Middle frontal gyrus (tissue), 1 donor: ENCODE results near the gene CCL27.

Experiments used
- DNase-seq: peaks from one replicate; pipeline ENCODE4 v3.0.0-alpha.2; 2015; ENCODE audit warnings: low spot score; ENCODE audit errors: extremely low spot score

Gene CCL27

DNA sequence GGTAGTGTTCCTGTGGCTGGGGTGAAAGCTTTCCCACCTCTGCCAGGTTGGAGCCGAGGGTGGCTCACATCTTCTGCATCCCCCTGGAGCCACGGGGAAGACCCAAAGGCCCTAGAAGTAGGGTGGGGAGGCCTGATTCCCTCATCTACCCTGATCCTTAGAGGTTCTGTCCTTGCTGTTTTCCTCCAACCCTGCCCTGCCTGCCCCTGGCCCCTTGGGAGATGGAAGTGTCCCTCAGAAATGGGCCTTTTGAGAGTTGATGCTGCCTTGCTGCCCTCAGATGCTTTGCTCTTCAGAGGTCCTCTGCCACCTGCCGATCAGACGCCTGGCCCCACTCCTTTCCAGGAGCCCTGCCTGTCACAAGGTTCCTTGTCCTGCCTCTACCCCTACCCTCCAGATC, 22.4 kb upstream of the CCL27 start:
- no peak for DNase-seq

DNA sequence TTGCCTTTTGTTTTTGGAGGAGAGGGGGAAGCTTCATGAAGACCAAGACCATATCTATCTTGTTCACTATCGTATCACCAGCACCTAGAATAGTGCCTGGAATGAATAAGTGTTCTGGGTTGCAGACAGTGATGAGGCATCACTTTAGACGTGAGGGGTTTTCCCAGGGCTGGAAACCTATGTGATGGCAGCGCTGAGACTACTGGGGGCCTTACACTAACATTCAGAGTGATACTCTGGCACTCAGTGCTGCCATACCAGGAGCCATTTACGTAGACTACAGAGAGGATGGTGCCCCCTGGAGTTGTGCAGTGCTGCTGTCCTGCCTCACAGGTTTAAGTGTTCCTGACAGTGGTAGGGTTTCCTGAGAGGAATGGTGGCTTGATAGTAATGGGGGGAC, 21.7 kb upstream of the CCL27 start:
- no peak for DNase-seq

DNA sequence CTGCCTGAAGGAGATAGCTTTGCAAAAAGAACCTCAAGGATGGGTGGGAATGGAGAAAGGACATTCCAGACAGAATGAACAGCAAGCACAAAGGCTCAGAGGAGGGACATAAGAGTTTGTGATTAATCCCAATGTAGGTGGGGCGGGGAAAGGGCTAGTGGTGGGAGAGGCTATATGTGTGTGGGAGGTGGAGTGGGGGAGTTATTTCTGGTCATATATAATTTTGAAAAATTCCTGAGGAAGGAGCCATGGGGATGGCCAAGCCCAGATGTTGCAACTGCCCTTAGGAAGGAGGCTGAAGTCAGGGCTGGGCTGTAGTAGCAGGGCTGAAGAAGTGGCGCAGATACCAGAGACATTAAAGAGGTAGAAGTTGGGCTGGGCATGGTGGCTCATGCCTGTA, 13.4 kb upstream of the CCL27 start:
- DNase-seq = no peak

DNA sequence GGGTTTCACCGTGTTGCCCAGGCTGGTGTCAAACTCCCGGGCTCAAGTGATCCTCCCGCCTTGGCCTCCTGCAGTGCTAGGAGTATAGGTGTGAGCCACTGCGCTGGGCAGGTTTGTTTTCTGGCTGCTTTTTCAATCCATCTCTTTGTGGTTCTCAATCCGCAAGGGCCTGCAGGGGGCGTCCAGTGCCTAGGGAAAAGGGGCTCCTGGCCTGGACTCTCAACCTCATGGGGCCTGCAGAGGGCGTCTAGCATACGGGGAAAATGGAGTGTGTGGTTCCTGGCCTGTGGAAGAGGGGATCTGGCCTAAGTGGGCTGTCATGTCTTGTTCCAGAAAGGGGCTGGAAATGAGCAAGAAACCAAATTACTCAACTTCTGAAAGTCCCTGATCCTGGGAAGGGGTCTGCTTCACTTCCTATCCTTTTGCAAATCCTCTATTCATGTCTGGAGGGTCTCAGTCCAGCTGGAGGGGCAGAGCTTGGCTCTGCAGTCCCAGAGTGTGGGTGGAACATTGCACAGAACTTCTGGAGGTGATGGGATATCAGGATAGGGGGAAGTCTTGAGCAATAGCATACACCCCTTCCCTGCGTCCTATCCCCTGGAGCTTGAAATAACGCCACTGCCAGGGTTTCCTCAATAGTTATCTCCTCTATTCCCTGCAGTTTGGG, 12.7 kb upstream of the CCL27 start:
- DNase-seq = no peak

DNA sequence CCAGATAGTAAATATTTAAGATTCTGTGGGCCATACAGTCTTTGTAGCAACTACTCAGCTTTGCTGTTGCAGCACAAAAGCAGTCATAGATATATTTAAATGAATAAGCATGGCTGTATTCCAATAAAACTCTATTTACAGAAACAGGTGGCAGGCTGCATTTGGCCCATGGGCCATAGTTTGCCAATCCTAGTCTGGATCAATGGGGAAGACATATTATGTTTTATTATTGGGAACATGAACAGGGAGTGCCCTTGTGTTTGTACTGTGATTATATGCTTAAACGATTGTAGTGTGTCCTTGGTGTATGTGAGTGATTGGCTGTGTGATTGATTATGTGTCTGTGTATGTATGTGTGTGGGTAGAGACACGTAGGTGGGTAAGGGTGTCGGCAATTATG, 12.0 kb upstream of the CCL27 start:
- DNase-seq = no peak

DNA sequence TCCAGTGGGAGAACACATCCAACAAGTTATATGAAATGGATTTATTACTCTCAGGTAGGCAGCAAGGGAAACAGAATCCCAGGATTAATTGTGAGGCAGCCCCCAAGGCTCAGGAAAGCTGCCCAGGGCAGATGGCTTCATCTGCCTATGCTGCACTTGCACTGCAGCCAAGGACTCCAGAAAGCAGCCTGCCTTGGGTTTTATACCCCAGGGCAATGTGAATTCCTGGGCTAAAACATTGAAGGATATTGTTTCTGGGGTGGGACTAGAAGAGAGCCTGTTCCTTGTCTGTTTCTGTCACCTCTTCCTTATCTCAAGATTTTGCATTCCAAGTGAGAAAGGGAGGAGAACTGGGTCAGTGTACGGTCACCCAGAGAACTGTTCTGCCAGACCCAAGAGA, 8.8 kb upstream of the CCL27 start:
- DNase-seq = no peak

DNA sequence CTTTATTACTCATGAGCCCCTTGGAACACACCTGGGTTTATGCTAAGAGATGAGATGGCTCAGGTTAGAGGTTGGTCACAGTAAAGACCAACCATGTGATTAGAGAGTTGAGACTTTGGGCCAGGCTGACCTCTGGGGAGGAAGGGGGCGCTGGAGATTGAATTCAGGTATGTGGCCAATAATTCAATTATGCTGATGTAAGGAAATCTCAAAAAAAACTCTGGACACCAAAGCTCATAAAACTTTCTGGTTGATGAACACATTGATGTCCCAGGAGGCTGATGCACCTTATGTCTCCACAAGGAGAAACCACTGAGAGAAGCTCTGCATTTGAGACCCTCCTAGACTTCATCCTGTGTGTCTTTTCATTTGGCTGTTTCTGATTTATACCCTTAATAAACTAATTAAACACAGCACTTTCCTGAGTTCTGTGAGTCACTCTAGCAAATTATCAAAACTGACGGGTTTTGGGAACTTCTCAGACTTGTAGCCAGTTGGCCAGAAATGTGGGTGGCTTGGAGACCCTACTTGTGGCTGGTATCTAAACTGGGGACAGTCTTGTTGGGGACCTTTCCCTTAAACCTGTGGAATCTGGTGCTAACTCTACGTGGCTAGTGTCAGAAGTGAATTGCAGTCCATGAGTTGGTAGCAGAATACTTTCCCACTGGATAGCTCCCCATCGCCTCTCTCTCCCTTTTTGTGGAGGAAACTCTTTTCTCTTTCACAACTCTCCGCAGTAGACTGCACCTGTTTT, 7.5 kb upstream of the CCL27 start:
- DNase-seq = no peak

DNA sequence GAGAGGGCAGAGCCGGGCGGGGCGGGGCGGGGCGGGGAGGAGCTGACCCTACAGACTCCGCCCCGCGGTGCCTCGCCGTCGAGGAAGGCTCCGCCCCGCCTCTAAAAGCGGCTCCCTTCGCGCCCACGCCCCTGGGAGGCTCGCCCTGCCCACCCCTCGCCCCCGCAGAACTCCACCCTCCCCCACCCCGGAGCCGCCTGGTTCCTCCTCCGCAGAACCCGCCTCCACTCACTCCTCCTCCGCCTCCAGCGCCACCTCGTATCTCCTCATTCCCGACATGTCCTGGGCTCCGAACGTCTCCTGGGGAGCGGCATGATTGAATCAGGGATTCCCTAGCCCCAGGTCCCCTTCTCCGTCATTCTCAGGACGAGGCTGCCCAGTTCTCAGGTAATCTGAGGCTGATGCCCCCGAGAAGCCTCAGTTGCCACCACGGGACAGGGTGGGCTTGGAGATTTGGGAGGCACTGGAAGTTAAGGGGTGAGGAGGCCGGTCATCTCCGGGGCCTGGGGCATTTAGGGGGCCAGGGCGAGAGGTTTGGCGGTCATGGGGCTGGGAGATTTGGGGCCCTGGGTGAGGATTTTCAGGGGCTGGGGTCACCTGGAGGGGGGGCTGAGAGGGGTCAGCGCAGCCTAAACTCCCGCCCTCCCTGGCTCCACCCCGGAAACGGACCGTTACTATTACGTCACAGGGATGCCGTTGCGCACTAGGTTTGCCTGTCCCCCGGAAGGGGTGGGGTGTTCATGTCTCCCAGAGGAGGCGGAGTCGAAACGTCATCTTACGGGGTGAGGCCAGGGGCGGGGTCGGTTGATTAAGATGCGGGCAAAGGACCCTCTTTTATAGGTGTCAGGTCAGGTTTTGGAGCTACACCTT, 3.2 kb upstream of the CCL27 start:
- DNase-seq = peak; percentile 89

DNA sequence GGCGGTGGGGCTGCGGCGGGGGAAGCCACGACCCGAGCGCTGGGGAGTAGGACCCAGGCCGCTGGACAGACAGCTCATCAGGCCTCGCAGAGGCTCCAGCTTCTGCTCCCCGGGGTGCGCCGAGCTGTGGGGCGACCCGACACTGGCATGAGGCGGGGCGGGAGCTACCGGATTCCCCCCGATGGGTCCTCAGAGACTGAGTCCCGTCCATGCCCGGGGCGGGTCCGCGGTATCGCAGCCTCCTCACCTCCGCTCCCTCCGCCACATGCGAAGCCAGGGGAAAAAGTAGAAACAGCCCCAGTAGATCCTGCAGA, 2.6 kb upstream of the CCL27 start:
- no peak for DNase-seq

DNA sequence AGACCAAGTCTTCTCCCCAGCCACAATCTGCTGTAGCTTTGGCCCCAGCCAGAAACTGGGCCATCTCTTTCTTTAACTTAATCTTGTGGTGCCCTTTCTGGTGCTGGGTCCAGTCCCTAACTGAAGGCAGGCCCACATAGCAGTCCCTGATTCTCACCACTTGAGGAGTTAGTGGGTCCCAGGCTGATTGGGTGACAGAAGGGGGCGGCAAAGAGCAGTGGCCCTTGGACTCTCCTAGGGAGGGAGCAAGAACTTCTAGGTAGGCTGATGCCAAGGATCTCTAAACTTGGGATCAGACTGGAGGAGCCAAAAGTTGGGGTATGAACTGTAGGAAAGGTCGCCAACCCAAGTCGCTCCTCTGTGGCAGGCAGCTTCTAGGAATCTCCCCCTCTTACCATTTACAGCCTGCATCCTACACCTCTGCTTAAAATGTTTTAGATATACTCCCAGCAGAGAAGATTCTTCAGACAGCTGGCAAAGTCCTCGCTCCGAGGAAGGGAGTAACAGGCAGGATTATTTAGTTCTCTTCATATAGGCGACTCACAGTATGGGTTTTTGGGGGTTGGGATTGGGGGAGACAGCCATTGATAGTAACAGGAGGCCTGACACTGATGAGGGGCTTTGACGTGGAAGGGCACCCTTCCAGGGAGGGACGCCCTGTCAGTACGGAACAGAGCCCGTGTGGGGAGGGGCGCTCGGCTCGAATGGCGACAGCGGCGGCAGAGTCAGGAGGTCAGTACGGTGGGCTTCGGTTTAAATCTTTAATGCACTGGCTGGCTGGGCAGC, 2.0 kb upstream of the CCL27 start:
- DNase-seq = peak; percentile 48

DNA sequence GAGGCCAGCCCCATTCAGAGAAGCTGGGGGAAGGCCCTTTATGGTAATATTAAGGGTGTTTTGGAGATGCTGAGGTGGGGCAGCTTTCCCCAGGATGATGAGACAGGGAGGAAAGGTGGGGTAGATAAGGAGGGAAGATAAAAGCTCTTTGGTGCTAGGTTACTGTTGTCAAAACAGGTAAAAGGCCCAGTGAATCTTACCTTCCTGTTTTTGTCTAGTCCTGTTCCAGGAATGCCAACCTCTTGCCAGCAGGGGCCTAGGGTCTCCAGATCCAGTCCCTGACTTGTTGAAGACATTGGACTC, 797 bp upstream of the CCL27 start:
- no peak for DNase-seq

DNA sequence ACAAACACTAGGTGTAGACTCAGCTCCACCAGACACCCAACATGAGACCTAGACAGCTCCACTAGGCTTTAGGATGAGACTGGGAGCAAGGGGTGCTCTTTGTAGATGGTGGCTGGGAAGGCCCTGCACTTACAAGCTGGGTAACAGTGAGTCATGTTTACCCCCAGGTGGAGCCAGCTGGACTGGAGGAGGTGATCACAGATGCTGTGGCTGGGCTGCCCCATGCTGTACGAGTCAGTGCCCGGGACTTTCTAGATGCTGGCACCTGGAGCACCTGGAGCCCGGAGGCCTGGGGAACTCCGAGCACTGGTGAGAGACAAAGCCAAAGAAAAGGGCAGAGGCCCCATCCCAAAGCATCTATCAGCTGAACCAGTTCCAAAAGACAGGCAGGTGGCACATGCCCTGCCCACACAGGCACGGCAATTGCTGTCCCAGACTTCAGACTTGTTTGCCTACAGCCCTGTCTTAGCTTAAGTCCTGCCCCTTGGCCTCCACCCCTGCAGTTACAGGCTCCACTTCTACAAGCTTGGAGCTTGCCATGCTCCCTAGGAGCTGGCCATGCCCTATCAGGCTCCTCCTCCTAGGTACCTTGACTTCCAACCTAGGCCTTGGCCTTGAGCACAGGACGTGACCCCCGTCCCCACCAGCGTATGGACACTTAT, 2.7 kb downstream of the CCL27 start:
- DNase-seq = no peak

DNA sequence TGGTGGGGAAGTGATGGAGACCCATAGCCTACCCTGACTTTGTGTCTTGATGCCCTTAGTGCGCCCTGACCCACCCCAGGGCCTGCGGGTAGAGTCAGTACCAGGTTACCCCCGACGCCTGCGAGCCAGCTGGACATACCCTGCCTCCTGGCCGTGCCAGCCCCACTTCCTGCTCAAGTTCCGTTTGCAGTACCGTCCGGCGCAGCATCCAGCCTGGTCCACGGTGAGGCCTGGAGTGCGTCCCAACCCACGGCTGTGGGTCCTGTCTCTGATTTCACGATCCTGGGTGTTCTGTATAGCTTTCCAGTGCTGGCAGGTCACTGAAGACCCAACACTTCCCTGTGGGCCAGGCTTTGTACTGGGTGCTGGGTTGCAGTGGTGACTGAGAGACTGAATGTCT, 4.0 kb downstream of the CCL27 start:
- no peak for DNase-seq

DNA sequence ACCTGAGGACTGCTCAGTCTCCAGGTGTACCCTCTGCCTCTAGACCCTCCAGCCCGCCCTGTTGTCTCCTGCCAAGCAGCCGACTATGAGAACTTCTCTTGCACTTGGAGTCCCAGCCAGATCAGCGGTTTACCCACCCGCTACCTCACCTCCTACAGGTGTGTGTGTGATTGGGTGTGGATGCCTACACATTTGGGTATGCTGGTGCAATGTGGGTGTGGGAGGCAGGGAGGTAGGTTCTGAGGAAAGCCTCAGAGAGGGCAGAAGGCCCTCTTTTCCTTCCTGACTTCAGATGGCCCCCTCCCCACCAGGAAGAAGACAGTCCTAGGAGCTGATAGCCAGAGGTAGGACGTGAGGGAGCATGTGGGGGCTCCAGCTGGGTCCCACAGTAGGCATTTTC, 5.5 kb downstream of the CCL27 start:
- no peak for DNase-seq

DNA sequence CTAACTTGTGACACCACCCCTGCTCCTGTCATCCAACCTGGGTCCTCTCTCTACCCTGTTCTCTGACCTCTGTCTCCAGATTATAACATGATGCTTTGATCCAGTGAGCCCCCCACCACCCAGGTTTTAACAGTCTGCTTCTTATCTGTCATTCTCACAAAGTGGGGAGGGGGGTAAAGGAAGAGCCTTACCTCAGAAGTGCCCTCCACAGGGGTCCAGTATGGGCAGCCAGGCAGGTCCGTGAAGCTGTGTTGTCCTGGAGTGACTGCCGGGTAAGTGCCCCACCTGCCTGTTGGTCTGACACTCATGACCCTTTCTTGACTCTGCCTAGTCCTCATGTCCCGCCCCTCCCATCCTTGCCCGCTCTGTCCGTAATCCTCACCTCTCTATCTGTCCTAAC, 7.1 kb downstream of the CCL27 start:
- no peak for DNase-seq

DNA sequence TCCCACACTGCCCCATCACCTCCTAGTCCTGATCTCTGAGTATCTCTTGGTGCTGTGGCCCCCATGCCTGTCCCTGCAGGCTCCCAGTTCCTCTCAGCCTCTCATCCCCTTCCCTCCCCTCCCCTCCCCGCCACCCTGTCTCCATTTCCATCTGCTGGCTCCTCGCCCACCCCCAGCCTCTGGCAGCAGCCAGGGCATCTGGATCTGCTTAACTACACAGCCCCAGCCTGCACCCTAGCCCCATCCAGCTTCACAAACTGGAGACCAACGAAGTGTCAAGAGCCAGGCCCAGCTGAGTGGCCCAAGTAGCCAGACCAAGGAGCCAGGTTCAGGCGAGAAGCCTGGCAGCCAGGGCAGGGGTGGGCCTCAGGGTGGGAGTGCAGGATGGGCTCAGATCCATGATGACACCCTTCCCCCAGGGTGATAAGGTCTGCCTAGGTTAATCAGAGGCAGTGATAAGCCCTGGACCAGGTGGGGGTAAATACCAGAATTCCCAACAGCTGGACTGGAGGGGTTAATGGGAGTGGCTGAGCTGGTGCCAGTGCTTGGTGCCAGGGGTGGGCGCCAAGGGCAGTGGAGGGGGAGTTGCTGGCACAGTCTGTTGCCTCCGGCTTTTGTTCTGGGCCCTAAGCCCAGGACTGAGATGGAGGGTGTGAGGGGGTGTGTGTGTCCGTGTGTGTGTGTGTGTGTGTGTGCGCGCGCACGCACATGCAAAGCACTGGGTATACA, 8.0 kb downstream of the CCL27 start:
- peak; percentile 39 for DNase-seq

DNA sequence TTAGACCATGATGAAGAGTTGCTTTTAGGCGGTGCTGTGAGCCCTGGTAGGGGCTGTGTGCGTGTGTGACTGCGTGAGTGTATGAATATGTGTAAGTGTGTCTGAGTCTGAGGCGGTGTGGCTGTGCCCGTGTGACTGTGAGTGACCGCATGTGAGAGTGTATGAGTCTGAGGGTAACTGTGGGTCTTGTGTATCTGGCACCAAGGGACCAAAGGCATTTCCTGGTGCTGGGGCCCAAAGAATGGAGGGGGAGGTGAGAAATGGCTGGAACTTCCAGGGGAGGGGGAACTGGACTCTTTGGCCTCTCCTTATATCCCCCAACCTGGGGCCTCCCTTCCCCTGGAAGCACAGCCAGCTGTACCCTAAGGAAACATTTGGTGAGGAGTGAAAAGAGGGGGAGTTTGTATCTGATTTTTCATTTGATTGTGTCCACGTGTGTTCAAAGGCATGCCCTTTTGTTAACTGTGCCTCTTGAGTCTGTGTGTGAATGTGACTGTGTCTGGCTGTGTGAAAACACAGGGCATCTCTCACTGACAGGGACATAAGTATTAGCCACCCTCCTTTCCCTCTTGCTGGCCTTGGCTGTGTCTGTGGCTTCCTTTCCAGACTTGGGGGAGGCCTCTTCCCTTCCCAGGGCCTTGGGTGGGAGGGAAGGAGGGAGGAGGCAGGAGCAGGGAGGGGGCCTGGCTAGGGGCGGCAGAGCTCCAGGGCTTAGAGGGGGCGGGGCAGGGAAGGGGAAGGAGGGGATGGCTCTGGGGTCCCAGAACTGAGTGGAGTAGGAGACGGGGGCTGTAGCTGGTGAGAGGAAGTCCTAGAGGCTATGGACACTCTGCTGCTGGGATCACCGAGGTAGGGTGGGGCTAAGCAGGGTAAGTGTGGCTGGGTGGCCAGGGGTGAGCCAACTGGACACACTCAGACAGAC, 9.0 kb downstream of the CCL27 start:
- DNase-seq = no peak

DNA sequence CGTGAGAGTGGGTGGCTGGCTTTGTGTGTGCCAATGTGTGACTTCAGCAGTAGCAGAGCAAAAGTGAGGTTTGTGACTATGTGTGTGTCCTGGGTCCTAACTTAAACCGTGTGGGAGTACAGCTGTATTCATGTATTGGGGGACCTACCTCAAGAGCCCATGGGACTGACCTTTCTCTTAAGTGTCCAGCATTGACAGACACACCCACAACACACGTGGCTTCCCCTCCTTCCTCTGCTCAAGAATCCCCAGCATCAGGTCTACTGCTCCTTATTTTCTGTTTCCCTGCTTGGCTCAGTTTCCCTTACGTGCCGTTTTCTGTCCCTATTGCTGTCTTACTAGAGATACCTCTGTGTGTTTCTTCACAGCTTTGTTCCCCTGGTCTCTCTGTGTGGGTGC, 9.9 kb downstream of the CCL27 start:
- DNase-seq = no peak

DNA sequence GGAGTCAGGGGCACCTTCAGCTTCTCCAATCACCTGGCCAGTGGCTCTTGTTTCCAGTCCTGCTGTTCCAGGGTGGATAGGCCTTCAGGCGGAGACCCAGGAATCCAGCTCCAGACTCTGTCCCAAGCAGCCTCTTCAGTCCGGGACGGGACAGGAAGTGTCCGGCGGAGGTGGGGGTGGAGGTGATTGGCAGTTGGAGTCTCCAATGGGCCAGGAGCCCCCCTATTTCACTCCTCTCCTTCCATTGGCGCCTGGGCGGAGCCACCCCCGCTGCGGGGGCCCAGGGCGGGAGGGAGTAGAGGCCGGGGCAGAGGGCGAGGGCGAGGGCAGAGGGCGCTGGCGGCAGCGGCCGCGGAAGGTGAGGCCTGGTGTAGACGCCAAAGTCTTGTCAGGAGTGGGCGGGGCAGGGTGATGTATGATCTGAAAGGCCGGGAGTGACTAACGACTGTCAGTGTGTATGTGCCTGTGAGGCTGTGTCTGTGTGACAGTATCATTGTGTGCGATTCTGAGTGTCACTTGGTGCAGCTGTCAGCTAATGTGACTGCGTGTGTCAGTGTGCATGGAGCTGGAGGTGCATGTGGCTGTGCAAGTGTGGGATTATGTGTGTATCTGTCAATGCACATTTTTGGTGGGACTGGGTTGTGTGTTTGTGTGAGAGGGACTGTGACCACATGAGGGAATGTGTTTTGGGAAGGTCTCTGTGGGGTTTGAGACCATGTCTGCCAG, 10.4 kb downstream of the CCL27 start, which contains the start of gene IL11RA:
Gene IL11RA, plus strand, starts transcription at position 310 of the 726 bp plus-strand sequence. CDS start 3,033 bp downstream, outside the sequence.
- peak; percentile 71 for DNase-seq
